ENCODE results near the gene LRRC15.

Gene LRRC15

GRCh38 chr3:194369522-194370279 is at the start of gene LRRC15:
Gene LRRC15 (minus strand): TSS chr3:194369743. CDS start chr3:194361043, 8,700 bp downstream.
- DNase-seq, result no peak

- DNase-seq, result no peak
These were observed 49.1 kb upstream of the LRRC15 start for GRCh38 chr3:194418671-194419070.

- peak; percentile 61 for DNase-seq
These were observed 37.9 kb upstream of the LRRC15 start for GRCh38 chr3:194407423-194407822.

GRCh38 chr3:194405766-194406165 is 36.2 kb upstream of the LRRC15 start:
- DNase-seq, result no peak

- peak; percentile 61 for DNase-seq
These were observed 35.0 kb upstream of the LRRC15 start for GRCh38 chr3:194404365-194405140.

GRCh38 chr3:194401868-194402329 is 32.4 kb upstream of the LRRC15 start:
- no peak for DNase-seq

- DNase-seq, result no peak
These were observed 31.8 kb upstream of the LRRC15 start for GRCh38 chr3:194401346-194401745.

GRCh38 chr3:194399874-194400411 is 30.4 kb upstream of the LRRC15 start:
- no peak for DNase-seq

- DNase-seq, result no peak
These were observed 29.6 kb upstream of the LRRC15 start, which contains the start of gene GP5 for GRCh38 chr3:194399166-194399565. Gene GP5 (minus strand): TSS chr3:194399266. CDS start chr3:194398282, 984 bp downstream.

GRCh38 chr3:194397757-194398312 is 28.3 kb upstream of the LRRC15 start:
- DNase-seq, result peak; percentile 31

GRCh38 chr3:194396859-194397756 is 27.6 kb upstream of the LRRC15 start:
- peak; percentile 27 for DNase-seq

- DNase-seq, result no peak
These were observed 27.0 kb upstream of the LRRC15 start for GRCh38 chr3:194396539-194396858.

GRCh38 chr3:194395778-194396538 is 26.4 kb upstream of the LRRC15 start:
- peak; percentile 64 for DNase-seq

- DNase-seq, result peak; percentile 56
These were observed 25.7 kb upstream of the LRRC15 start for GRCh38 chr3:194395212-194395611.

- DNase-seq, result no peak
These were observed 23.0 kb upstream of the LRRC15 start for GRCh38 chr3:194392576-194392975.

GRCh38 chr3:194390835-194391234 is 21.3 kb upstream of the LRRC15 start:
- DNase-seq, result no peak

- DNase-seq, result no peak
These were observed 19.7 kb upstream of the LRRC15 start for GRCh38 chr3:194389269-194389668.

- DNase-seq, result no peak
These were observed 18.4 kb upstream of the LRRC15 start for GRCh38 chr3:194387926-194388418.

GRCh38 chr3:194387276-194387675 is 17.7 kb upstream of the LRRC15 start:
- no peak for DNase-seq

- no peak for DNase-seq
These were observed 17.1 kb upstream of the LRRC15 start for GRCh38 chr3:194386648-194387047.

GRCh38 chr3:194386066-194386465 is 16.5 kb upstream of the LRRC15 start:
- no peak for DNase-seq
